Esophagus squamous epithelium (tissue), 5 donors: Measurements from ENCODE around the gene ZAP70. TPM values are rescaled to one million over a fixed set of nuclear protein-coding genes. Genes with fewer than 3 reads are reported as not detected.

Experiments
- DNase-seq: peaks from one replicate; lab custom pipeline; 2025; lab: John Stamatoyannopoulos, UW
- H3K27ac ChIP-seq, 4 donors: fragments of 200-600 bp; sonication (generic); one replicate each; pipeline ENCODE4 v1.5.1; 2016 to 2019; ENCODE audit warnings: mild to moderate bottlenecking in 1 of 4
- H3K27me3 ChIP-seq, 4 donors: fragments of 200-600 bp; sonication (generic); 1 replicate in 3 of 4; 2 replicates in 1 of 4; pipeline versions ENCODE4 v1.5.1 to v1.6.0; 2017 to 2021; ENCODE audit warnings: antibody characterized with exemption in 1 of 4
- H3K36me3 ChIP-seq, 3 donors: fragments of 200-600 bp; sonication (generic); one replicate each; pipeline ENCODE4 v1.5.1; 2016 to 2019
- H3K4me1 ChIP-seq, 3 donors: fragments of 200-600 bp; sonication (generic); one replicate each; pipeline ENCODE4 v1.5.1; 2017 to 2019
- H3K4me3 ChIP-seq, 4 donors: fragments of 200-600 bp; sonication (generic); 1 replicate in 3 of 4; 2 replicates in 1 of 4; pipeline ENCODE4 v1.5.1; 2016 to 2019; ENCODE audit warnings: mild to moderate bottlenecking in 2 of 4, moderate library complexity in 1 of 4
- H3K9me3 ChIP-seq, 3 donors: fragments of 200-600 bp; sonication (generic); one replicate each; pipeline ENCODE4 v1.5.1; 2016 to 2019
- POLR2A ChIP-seq, 4 donors: fragments of 450-650 bp; IDR thresholded peaks; one replicate each; pipeline ENCODE4 v1.6.1; 2017; ENCODE audit warnings: antibody characterized with exemption in 4 of 4, mild to moderate bottlenecking in 4 of 4, moderate library complexity in 3 of 4
- WGBS, 2 donors: methylation state at CpG; one replicate each; pipeline ENCODE4 v1.1.5; 2018; 5-methylcytosine and 5-hydroxymethylcytosine counted together
- intact Hi-C: fragments of 100-400 bp; cut with DNase I; formaldehyde crosslinking; loops from one replicate; pipeline ENCODE4 v1.15.0; 2022
- total RNA-seq, 4 donors: library from RNA; depleted of rRNA; stranded (reverse); fragments of >200 nt; gene quantifications; one replicate each; pipeline ENCODE4 v1.1.0, GENCODE V29; 2016
- TF ChIP-seq, protein P1 (sequence below), 6 experiments: fragments of 450-650 bp in 4 of 6; fragments of 200-600 bp in 2 of 6; sonication (generic) in 2 of 6; IDR thresholded peaks; one replicate each; pipeline ENCODE4 v1.5.1; 2016 to 2019; ENCODE audit warnings: antibody characterized with exemption in 6 of 6, mild to moderate bottlenecking in 4 of 6, moderate library complexity in 4 of 6
- donor health status: DM: yes; HTN: yes; CAD: no.

The ZAP70 gene
- total RNA-seq, 4 donors from 2014 or later: 2.2 to 7.8 (median 3.3) TPM

DNA sequence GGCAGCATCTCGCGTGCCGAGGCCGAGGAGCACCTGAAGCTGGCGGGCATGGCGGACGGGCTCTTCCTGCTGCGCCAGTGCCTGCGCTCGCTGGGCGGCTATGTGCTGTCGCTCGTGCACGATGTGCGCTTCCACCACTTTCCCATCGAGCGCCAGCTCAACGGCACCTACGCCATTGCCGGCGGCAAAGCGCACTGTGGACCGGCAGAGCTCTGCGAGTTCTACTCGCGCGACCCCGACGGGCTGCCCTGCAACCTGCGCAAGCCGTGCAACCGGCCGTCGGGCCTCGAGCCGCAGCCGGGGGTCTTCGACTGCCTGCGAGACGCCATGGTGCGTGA is 10.7 kb downstream of the ZAP70 start:
- H3K27me3 ChIP-seq: peaks cover 0 to 17% (median 0%) of the 10 kb centered on the region in 4 donors
- H3K9me3 ChIP-seq: no peaks in the 10 kb centered on the region
- DNase-seq: no peak
- H3K4me3 ChIP-seq: no peak overlapping the region
- TF ChIP-seq, protein P1, sequence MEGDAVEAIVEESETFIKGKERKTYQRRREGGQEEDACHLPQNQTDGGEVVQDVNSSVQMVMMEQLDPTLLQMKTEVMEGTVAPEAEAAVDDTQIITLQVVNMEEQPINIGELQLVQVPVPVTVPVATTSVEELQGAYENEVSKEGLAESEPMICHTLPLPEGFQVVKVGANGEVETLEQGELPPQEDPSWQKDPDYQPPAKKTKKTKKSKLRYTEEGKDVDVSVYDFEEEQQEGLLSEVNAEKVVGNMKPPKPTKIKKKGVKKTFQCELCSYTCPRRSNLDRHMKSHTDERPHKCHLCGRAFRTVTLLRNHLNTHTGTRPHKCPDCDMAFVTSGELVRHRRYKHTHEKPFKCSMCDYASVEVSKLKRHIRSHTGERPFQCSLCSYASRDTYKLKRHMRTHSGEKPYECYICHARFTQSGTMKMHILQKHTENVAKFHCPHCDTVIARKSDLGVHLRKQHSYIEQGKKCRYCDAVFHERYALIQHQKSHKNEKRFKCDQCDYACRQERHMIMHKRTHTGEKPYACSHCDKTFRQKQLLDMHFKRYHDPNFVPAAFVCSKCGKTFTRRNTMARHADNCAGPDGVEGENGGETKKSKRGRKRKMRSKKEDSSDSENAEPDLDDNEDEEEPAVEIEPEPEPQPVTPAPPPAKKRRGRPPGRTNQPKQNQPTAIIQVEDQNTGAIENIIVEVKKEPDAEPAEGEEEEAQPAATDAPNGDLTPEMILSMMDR (IDR thresholded peaks at IDR 0.05): no peak
- no peak for TF ChIP-seq POLR2A (IDR thresholded peaks at IDR 0.05)
- H3K4me1 ChIP-seq: peaks cover 0 to 19% (median 0%) of the 10 kb centered on the region in 3 donors
- intact Hi-C loops: no loop called here
- no peak overlapping the region for H3K27ac ChIP-seq
- 89% methylated on average over 11 of the region's 41 CpGs; no CpG with 5 or more reads in 1 of the 2 donors for WGBS, 2 donors
- H3K36me3 ChIP-seq: no peaks in the 10 kb centered on the region

DNA sequence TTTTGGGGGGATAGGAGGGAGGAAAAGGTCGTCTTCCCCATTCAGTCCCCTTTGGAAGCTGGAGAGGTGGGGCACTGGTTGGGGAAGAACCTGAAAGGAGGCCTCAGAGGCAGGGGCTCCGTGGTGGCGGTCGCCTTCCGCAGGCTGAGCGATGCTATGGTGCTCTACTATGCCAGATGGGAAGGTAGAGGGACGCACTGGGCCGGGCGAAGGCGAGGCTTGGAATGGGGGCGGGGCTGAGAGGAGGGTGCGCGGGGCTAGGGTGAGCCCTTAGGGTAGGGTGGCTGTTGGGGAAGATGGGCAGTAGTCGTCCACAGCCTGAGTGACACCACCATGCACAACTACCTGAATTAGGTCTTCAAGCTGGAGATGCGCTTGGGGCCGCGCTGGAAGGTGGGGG is 11.1 kb downstream of the ZAP70 start:
- WGBS, 2 donors: 72 to 79% methylated on average over 17 of the region's 17 CpGs
- H3K9me3 ChIP-seq: no peaks in the 10 kb centered on the region
- no peak overlapping the region for H3K4me3 ChIP-seq
- no peak for DNase-seq
- peaks cover 0 to 17% (median 0%) of the 10 kb centered on the region in 4 donors for H3K27me3 ChIP-seq
- intact Hi-C loops: no loop called here
- no peaks in the 10 kb centered on the region for H3K36me3 ChIP-seq
- H3K27ac ChIP-seq: no peak overlapping the region
- TF ChIP-seq POLR2A (IDR thresholded peaks at IDR 0.05): no peak
- TF ChIP-seq, protein P1 (IDR thresholded peaks at IDR 0.05): no peak
- peaks cover 0 to 19% (median 0%) of the 10 kb centered on the region in 3 donors for H3K4me1 ChIP-seq

DNA sequence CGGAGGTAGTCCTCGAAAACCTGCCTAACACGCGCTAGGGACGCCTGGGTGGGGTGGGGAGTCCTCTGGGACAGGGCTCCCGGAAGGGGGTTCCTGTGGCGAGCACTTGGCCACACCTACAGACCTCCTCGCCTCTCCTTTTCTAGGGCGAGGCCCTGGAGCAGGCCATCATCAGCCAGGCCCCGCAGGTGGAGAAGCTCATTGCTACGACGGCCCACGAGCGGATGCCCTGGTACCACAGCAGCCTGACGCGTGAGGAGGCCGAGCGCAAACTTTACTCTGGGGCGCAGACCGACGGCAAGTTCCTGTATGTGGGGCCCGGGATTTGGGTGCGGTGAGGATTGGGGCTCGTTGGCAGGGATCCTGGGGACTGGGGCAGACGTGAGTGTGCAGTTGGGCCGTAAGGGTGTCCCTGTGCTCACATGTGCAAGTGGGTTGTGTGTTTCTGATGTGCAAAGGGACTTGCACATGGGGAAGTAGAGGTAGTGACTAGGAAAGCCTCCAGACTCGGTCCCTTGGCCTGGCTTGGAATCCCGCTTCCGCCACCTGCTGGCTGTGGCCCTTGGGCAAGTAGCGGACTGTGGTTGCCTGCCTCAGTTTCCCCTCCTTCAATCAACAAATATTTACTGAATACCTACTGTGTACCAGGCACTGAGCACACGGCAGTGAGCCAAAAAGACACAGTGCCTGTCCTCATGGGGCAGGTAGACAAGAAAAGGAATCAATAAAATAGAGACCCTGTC is 11.7 kb downstream of the ZAP70 start:
- H3K36me3 ChIP-seq: no peaks in the 10 kb centered on the region
- H3K4me3 ChIP-seq: no peak overlapping the region
- peaks cover 0 to 19% (median 0%) of the 10 kb centered on the region in 3 donors for H3K4me1 ChIP-seq
- H3K27me3 ChIP-seq: peaks cover 0 to 17% (median 0%) of the 10 kb centered on the region in 4 donors
- no peak for TF ChIP-seq POLR2A (IDR thresholded peaks at IDR 0.05)
- TF ChIP-seq, protein P1 (IDR thresholded peaks at IDR 0.05): no peak
- intact Hi-C loops: no loop called here
- peaks cover 0 to 4% (median 3%) of the 10 kb centered on the region in 3 donors for H3K9me3 ChIP-seq
- no peak overlapping the region for H3K27ac ChIP-seq
- DNase-seq: no peak
- 91 to 92% methylated on average over 12 to 22 of the region's 31 CpGs for WGBS, 2 donors

DNA sequence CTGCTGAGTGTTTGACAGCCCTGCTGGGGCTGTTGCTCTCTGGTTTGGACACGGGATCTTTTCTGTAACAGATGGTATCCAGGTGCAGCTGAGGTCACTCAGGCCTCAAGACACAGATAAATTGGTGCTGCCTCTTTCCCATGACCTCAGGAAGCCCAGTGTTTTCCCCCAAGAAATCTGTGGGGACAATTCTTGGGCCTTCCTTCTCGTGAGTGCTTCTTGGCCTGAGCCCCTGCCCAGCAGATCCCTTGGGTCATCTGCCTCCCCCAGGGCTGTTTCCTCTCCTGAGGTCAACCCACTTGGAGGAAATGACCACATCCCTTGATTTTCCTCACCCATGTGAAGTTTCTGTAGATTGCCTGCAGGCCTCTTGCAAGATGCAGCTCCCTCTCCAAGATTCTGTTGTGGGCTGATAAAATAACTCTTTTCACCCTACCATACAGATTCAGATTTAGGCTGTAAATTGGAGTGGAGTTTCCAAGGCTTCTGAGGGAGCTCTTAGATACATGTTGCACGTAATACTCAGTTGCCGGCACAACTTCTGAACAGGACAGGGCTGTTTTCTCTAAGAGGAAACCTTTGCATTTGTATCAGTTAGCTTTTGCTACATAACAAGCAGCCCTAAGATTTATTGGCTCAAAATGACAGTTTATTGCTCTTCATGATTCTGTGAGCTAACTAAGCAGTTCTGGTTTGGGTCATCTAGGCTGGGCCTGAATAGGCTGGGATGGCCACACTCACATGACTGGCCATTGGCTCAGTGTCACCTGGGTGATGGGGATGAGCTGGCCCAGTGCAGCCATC is 13.1 kb downstream of the ZAP70 start:
- no peak overlapping the region for H3K4me3 ChIP-seq
- no peak overlapping the region for H3K27ac ChIP-seq
- H3K4me1 ChIP-seq: peaks cover 0 to 19% (median 0%) of the 10 kb centered on the region in 3 donors
- 65 to 75% methylated on average over 4 of the region's 4 CpGs for WGBS, 2 donors
- H3K36me3 ChIP-seq: no peaks in the 10 kb centered on the region
- H3K9me3 ChIP-seq: peaks cover 0 to 10% (median 7%) of the 10 kb centered on the region in 3 donors
- intact Hi-C loops: no loop called here
- H3K27me3 ChIP-seq: peaks cover 0 to 17% (median 0%) of the 10 kb centered on the region in 4 donors
- TF ChIP-seq, protein P1 (IDR thresholded peaks at IDR 0.05): no peak
- no peak for TF ChIP-seq POLR2A (IDR thresholded peaks at IDR 0.05)
- DNase-seq: no peak

DNA sequence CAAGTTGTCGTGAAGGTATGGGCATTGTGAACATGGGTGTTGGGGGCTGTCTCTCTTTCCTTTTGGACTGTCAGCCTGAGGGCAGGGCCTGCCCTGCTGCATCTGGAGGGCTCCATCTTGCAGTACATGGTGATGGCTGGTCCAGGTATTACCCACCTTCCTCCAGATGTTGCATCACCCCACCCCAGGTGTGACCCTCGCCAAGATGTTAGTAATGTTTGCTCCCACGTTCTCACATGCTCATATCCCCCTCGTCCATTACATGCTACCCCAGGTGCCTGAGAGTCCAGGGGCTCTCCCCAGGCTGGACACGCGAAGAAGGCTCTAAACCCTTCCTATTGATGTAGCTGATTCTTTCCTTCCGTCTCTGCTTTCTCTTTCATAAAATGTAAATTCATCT is 13.9 kb downstream of the ZAP70 start:
- Histone ChIP-seq H3K27ac (no peak overlapping the region), H3K36me3 (no peaks in the 10 kb centered on the region), H3K4me3 (no peak overlapping the region), H3K4me1 (peaks cover 0 to 19% (median 0%) of the 10 kb centered on the region in 3 donors), H3K27me3 (peaks cover 0 to 17% (median 0%) of the 10 kb centered on the region in 4 donors), H3K9me3 (peaks cover 0 to 10% (median 7%) of the 10 kb centered on the region in 3 donors)
- TF ChIP-seq, protein P1 (IDR thresholded peaks at IDR 0.05): no peak
- TF ChIP-seq POLR2A (IDR thresholded peaks at IDR 0.05): no peak
- intact Hi-C loops: no loop called here
- 84 to 85% methylated on average over 7 of the region's 7 CpGs for WGBS, 2 donors
- DNase-seq: no peak
